ENCODE data around the gene USHBP1.
"Not testable (repeated sequence)": the region's sequence is repeated elsewhere in the genome, so short reads cannot be mapped to it uniquely, and the experiment has no call there.

USHBP1 gene

GRCh38 chr19:17274892-17275291 lies 10.3 kb upstream of the USHBP1 start:
- DNase-seq; intact Hi-C loops (cut with DNase I): not testable (repeated sequence)

DNA sequence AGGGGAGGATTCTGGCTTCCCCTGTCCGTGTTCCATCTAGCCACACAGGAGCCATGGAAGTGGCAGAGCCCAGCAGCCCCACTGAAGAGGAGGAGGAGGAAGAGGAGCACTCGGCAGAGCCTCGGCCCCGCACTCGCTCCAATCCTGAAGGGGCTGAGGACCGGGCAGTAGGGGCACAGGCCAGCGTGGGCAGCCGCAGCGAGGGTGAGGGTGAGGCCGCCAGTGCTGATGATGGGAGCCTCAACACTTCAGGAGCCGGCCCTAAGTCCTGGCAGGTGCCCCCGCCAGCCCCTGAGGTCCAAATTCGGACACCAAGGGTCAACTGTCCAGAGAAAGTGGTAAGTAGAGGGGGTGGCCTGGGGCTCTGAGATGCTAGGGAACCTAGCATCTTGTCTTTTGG lies 4.2 kb upstream of the USHBP1 start:
- no peak for DNase-seq
- intact Hi-C loops (cut with DNase I), result loop anchor here (5.0 kb wide), 2 partner anchors 39 to 41 kb away; partner anchors contain the start of genes DDA1, MRPL34 and OCEL1

- intact Hi-C loops (cut with DNase I), result loop anchor here (5.0 kb wide), 2 partner anchors 40 kb away; partner anchors contain the start of genes DDA1, MRPL34 and OCEL1
- peak; percentile 92 to 100 (median 98) for DNase-seq
Measured at GRCh38 chr19:17266975-17267788, 2.6 kb upstream of the USHBP1 start, which contains the start of gene BABAM1. TSS of gene BABAM1 (plus strand) at chr19:17267443. CDS start at chr19:17268807, 1,364 bp downstream.

GRCh38 chr19:17266589-17266974 lies 2.0 kb upstream of the USHBP1 start:
- peak in 5 of 42 donors; percentile 11 to 32 (median 20) for DNase-seq
- intact Hi-C loops (cut with DNase I), result loop anchor here (5.0 kb wide), 2 partner anchors 39 to 41 kb away; partner anchors contain the start of genes DDA1, MRPL34 and OCEL1

DNA sequence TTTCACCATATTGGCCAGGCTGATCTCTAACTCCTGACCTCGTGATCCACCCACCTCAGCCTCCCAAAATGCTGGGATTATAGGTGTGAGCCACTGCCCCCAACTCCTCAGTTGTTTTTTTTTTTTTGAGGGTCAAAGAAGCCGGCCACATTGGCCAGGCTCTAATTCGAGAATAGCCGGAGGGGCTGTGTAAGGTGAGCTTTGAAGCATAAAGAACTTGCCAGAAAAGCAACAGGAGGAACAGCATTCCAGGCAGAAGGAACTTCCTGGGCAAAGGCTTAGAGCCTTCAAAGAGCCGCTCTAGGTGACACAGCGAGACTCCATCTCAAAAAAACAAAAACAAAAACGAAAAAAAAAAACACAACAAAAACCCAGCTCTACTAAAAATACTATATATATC lies 1.5 kb upstream of the USHBP1 start:
- intact Hi-C loops (cut with DNase I), result loop anchor here (5.0 kb wide), 2 partner anchors 39 to 41 kb away; partner anchors contain the start of genes DDA1, MRPL34 and OCEL1

GRCh38 chr19:17263712-17264640 lies 569 bp downstream of the USHBP1 start:
- DNase-seq, result no peak
- intact Hi-C loops (cut with DNase I), result no loop called here

More for the DNA sequence above, 1.5 kb upstream of the USHBP1 start:
- DNase-seq, result no peak

DNA sequence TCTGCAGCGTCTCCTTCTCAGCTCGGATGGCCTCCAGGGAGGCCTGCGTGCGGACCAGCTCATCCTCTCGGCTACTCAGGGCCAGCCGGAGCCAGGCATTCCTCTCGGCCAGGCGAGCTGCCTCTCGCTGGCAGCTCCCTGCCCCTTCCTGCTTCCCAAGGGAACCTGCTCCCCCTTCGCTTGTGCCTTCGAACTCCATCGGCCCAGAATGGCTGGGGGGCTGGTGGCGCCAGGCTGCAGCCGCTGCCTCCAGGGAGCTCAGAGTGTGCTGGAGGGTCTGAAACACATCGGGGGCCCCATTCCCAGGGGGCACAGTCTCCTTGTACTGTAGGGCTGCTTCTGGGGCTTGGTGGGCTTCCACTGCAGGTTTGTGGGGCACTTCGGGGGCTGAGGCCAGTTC lies 2.0 kb downstream of the USHBP1 start:
- intact Hi-C loops (cut with DNase I), result no loop called here
- no peak for DNase-seq

DNA sequence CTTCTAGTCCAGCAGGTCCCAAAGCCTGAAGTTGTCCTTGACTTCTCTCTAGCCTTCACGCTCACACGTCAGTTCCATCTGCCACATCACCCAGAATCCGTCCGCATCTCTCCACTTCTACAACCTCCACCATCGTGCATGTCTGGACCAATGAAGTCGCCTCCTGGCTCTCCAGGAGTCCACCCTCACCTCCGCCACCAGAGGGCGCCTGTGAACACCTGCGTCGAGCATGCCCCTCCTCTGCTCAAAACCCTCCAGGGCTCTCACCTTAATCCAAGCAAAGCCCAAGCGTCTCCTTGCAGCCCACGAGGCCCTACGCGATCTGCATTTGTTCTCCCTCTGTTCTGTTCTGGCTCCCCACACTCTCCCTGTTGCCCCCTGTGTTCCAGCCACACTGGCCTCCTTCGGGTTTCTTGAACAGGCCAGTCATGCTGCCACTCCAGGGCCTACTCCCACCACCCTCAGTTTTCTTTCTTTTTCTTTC lies 3.7 kb downstream of the USHBP1 start:
- intact Hi-C loops (cut with DNase I), result no loop called here
- peak in 40 of 42 donors; percentile 36 to 85 (median 66) for DNase-seq

GRCh38 chr19:17259934-17260333 lies 4.6 kb downstream of the USHBP1 start:
- intact Hi-C loops (cut with DNase I), result no loop called here

DNA sequence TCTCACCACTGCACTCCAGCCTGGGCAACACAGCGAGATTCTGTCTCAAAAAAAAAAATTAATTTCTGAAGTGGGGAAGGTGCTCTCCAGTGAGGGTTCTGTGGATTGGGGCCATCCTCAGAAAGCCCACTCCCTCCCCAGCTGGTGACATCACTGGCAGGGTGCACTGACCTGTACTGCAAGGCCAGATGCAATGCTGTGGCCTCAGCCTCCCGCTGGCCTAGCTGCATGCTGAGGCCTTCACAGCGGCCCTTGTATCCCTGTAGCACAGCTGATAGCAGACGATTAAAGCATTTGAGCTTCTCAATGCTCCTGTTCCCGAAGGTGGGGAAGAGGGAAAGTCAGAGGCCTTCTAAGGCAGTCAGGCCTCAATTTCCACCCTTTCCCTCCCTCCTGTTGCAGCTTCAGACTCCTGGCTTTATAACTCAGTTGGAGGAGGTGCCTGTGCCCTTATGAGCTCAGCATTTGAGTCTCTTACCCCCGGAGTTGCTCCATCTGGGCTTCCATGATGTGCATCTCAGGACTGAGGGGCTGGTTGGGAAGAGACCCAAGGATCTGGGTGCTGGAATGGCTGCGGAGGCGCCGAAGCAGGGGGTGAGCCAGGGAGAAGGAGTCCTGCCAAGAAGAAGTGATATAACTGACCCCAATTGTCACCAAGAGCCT lies 5.3 kb downstream of the USHBP1 start:
- intact Hi-C loops (cut with DNase I), result no loop called here
- no peak for DNase-seq

More at GRCh38 chr19:17259934-17260333, 4.6 kb downstream of the USHBP1 start:
- DNase-seq, result no peak

- intact Hi-C loops (cut with DNase I), result no loop called here
- no peak for DNase-seq
Measured at GRCh38 chr19:17256130-17256529, 8.4 kb downstream of the USHBP1 start.

DNA sequence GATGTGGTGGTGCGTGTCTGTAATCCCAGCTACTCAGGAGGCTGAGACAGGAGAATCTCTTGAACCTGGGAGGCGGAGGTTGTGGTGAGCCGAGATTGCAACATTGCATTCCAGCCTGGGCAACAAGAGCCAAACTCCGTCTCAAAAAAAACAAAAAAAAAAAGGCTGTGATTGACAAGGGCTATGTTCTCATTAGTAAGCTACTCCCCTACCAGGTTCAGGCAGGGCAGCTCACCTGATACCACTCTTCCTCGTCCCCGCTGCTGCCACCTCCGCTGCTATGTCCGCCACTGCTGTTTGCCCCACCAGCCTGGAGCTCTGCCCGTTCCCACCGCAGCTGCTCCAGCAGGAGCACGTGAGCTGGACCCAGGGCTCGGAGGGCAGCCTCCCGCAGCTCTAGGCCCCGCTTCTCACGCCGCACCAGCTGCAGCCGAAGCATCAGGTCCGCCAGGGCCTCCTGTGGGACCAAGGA lies 9.4 kb downstream of the USHBP1 start:
- DNase-seq, result no peak

DNA sequence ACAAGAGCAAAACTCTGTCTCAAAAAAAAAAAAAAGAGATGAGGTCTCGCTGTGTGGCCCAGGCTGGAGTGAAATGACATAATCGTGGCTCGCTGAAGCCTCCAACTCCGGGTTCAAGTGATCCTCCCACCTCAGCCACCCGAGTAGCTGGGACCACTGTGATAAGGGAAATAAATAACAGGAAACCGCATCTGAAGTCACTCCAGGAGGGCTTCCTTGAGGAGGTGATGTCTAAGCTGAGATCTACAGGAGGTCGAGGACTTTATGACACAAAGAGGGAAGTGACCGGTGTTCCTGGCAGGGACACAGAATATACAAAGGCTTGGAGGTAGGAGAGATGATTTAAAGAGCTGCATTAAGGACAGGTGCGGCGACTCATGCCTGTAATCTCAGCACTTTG lies 9.9 kb downstream of the USHBP1 start:
- intact Hi-C loops (cut with DNase I), result no loop called here

More for the DNA sequence above, 9.4 kb downstream of the USHBP1 start:
- intact Hi-C loops (cut with DNase I), result no loop called here

DNA sequence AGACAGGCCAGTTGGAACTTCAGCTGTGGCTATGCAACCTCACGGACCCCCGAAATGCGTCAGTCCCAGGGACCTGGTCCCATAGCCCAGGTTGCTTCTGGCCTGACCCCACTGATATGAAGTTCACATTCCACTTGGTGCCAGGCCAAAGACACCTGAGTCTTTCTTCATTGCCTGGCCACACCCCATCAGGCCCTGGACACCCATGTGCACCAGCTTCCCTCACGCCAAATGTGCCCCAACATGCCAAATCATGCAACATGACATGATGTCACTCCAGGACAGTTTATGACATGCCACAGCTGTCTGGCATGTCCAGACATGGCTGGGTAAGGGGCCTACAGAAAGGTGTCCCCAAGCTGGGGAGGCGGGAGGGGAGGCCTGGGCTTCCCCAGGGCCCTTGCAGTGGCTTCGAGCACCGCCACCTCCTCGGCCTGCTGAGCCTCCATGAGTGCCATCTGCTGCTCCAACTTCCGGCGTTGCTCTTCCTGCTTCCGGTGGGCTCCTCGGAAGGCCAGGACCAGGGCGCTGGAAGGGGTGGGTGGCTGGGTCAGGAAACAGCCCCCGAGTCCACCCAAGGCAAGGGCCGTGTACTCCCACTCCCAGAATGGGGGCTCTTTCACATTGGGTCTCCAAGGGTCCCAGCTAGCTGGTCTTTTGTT lies 14.5 kb downstream of the USHBP1 start:
- DNase-seq, result no peak
- intact Hi-C loops (cut with DNase I), result no loop called here

More for the DNA sequence above, 9.9 kb downstream of the USHBP1 start:
- DNase-seq, result no peak

DNA sequence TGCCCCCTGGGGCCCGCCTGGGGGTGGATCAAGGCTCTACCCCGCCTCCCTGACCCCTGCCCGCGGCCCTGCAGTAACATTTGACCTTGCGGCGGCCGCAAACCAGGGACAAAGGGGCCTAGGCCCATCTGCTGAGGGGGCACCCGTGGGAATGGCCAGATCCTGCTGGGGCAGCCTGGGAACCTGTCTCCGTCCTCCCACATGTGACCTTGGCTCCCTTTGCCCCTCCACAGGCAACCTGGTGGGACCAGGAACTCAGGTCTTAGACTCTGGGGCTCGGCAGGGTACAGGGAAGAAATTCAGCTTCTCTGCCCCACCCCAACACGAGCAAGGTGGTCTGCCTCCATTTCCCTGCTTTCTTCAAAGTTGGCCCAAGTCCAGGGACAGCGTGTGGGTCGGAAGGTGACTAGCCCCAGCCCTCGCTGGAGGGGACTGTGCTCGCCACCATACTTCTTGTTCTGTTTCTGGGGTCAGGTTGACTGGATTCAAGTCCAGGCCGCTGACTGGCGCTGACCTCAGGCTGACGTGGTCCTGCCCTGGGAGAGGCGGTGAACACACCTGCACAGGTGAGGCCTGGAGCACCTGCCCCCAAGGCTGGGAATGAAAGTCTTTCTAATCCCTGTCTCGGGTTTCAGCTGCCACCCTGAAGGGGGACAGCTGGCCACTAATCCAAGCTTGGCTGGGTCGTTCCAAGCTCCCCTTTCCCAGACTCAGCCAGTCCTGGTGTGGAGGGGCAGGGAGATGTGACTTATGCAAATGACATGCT lies 16.4 kb downstream of the USHBP1 start:
- intact Hi-C loops (cut with DNase I), result no loop called here
- no peak for DNase-seq

DNA sequence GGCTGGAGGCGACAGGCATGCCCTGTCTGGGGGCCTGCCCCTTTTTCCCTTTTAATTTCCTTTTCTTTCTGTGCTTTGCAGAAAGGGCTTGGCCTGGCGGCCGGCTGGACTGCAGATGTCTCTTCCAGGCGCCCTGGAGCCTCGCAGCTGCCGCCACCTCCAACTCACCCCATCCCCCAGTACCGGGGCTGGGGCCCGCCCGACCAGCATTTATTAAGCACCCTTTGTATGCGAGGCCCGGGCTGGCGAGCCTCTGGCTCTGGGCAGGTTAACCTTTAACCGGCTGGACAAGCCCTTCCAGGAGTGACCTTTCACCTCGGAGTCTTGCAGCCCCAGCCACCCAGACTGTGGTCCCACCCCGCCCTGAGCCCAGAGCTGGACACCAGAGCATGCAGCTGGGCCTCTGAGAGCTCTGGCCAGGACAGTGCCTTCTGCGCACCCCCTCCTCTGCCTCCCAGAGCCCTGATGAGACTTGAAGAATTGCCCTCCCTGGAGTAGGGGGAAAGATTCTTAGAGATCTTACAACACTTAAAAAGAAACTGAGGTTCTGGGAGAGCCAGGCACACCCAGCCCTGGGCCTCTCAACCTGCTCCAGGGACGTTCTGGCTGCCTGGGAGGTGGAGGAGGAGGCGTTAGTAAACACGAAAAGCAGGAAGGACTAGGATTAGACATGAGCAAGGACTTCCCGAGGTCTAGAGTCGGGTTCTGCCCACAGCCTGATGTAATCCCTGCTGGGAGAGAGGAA lies 17.7 kb downstream of the USHBP1 start:
- intact Hi-C loops (cut with DNase I), result no loop called here

More for the DNA sequence above, 17.7 kb downstream of the USHBP1 start:
- peak in 10 of 42 donors; percentile 18 to 62 (median 40) for DNase-seq

Data from head of caudate nucleus (tissue), 42 donors.